ENCODE results near the gene CTSW. TPM values are rescaled to one million over a fixed set of nuclear protein-coding genes. Genes with fewer than 3 reads are reported as not detected.

The CTSW gene
- total and polyA plus RNA-seq, 2 of the 4 experiments (the other 2 are of a cell fraction), result 0.07 to 0.18 TPM

DNA sequence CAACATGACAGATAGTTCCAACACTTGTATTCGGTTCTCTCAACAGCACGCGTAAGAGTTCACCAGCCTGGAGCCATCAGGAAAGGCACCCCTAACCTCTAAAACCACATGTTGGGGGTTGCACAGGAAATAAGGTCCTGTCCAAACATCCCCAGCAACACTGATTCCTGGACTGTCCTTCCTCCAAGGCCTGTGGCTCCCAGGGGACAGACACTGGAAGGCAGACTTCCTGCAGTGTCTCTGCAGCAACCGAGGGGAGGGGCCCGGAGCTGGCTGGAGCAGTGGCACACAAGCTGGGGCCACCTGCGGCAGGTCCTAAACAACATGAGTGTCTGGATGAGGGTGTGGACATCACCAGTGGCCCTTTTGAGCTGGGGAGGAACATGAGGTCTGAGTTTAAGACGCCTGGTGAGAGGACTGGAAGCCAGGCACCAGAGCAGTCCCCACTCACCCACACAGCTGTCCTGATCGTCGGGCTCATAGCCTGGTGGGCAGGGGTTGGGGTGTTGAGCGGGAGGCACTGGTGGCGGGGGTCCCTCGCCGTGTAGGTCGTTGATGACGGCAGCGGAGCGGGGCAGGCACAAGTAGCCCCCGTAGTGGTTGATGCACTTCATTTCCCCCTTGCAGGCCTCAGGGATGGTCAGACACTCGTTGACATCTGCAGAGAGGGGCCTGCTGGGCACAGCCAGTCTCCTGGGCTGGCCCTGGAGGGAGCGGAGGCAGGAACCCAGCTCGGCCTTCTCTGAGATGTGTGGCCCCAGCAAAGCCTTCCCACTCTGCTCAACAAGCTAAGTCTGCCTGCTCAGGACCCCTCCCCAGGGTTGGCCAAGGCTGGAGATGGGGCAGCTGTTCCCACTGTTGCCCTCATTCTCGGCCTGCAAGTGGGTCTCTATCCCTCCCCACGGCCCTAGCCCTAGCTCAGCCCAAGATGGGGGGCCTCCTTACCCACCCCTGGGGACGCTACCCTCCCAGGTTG, 8.6 kb upstream of the CTSW start:
- peak overlapping the region; percentile 99 for H2AK9ac ChIP-seq (replicated peaks; ENCODE audit: low read depth, low read length, poor library complexity)
- peaks cover 35% of the 10 kb centered on the region for H4K20me1 ChIP-seq (ENCODE audit: insufficient read depth, low read length)
- DNase-seq (no peak), ATAC-seq (ENCODE audit: low read depth) (no peak)
- WGBS, 2 experiments (ENCODE audit: extremely low coverage in 2 of 2, insufficient read length in 1 of 2), result 82% methylated on average over 6 of the region's 24 CpGs; no CpG with 5 or more reads in 1 of the 2 experiments
- in situ Hi-C loops (cut with MboI; ENCODE audit: low sequenced_read_pairs) (no loop called here), dilution Hi-C loops (cut with HindIII; ENCODE audit: low sequenced_read_pairs, unreplicated experiment) (no loop called here), intact Hi-C loops (cut with micrococcal nuclease) (no loop called here)
- H4K5ac ChIP-seq (ENCODE audit: low read depth, low read length), result peak overlapping the region; percentile 33; the same call in 1 of the 2 replicates
- H2BK20ac ChIP-seq (ENCODE audit: low read depth, low read length), result no peak overlapping the region
- H3K18ac ChIP-seq (ENCODE audit: low read depth, low read length), result no peak overlapping the region; the same call in 1 of the 2 replicates
- H2BK120ac ChIP-seq (ENCODE audit: low read depth, low read length), result no peak overlapping the region
- TF ChIP-seq, protein P1, sequence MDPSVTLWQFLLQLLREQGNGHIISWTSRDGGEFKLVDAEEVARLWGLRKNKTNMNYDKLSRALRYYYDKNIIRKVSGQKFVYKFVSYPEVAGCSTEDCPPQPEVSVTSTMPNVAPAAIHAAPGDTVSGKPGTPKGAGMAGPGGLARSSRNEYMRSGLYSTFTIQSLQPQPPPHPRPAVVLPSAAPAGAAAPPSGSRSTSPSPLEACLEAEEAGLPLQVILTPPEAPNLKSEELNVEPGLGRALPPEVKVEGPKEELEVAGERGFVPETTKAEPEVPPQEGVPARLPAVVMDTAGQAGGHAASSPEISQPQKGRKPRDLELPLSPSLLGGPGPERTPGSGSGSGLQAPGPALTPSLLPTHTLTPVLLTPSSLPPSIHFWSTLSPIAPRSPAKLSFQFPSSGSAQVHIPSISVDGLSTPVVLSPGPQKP (IDR thresholded peaks at IDR 0.05; ENCODE audit: borderline replicate concordance, low read depth, low read length), result no peak
- no peak for TF ChIP-seq RAD21 (IDR thresholded peaks at IDR 0.05; ENCODE audit: low read length)
- TF ChIP-seq SMC3 (IDR thresholded peaks at IDR 0.05; ENCODE audit: low read depth, low read length), result no peak
- no peak for TF ChIP-seq MAFK (IDR thresholded peaks at IDR 0.05; ENCODE audit: low read depth, low read length)
- no peak for TF ChIP-seq FOS (IDR thresholded peaks at IDR 0.05; ENCODE audit: low read depth, low read length)
- peak overlapping the region; percentile 89 for H3K4me3 ChIP-seq (ENCODE audit: insufficient read depth, low read depth, low read length)
- H3K36me3 ChIP-seq (ENCODE audit: control insufficient read depth, insufficient read depth, low read length), result peaks cover 49% of the 10 kb centered on the region
- H3K9me1 ChIP-seq (ENCODE audit: insufficient read depth, low read length), result 0 out of 2 replicates have a peak, but pooled peaks cover 5% of the 10 kb centered on the region
- H2AK5ac ChIP-seq (ENCODE audit: low read depth, low read length), result peak overlapping the region; percentile 87
- H3K4me2 ChIP-seq (ENCODE audit: low read depth, low read length), result peak overlapping the region; percentile 96
- H3K27ac ChIP-seq (ENCODE audit: insufficient read depth, low read length), result peak overlapping the region; percentile 98
- H2AFZ ChIP-seq (replicated peaks; ENCODE audit: low read length, poor library complexity), result peak overlapping the region; percentile 76
- CTCF ChIA-PET, result interaction anchor here (1.2 to 2.1 kb wide), 2 partner anchors 14 to 17 kb away, joined by 8 to 9 read pairs; partner anchors contain the start of gene FIBP
- peak overlapping the region; percentile 98 for H3K9ac ChIP-seq (ENCODE audit: low read depth, low read length)
- H3K79me1 ChIP-seq (ENCODE audit: low read depth in 1 of 2, low read length in 2 of 2), result peaks cover 18 to 62% of the 10 kb centered on the region in 2 experiments
- peaks cover 14% of the 10 kb centered on the region for H3K4me1 ChIP-seq (ENCODE audit: control insufficient read depth, insufficient read depth, low read length)
- no peaks in the 10 kb centered on the region for H3K9me3 ChIP-seq (ENCODE audit: control insufficient read depth, insufficient read depth, low read length)
- H3K56ac ChIP-seq (ENCODE audit: extremely low read depth, insufficient read depth, low read length), result 0 out of 2 replicates have a peak overlapping the region, but pooled peaks have one; percentile 88
- peak overlapping the region; percentile 97 for H3K4ac ChIP-seq (ENCODE audit: low read depth, low read length)
- H3K23ac ChIP-seq (ENCODE audit: low read depth, low read length), result peak overlapping the region; percentile 93
- POLR2A ChIA-PET (ENCODE audit: unreplicated experiment), result interaction anchor here (0.5 to 1.4 kb wide), 7 partner anchors 8 to 19 kb away, joined by 3 to 7 read pairs (median 4); partner anchors contain the start of genes CCDC85B and FIBP
- no peaks in the 10 kb centered on the region for H3K27me3 ChIP-seq (ENCODE audit: control insufficient read depth, insufficient read depth, low read length)
- H4K91ac ChIP-seq (ENCODE audit: insufficient read depth, low read depth, low read length), result peak overlapping the region; percentile 81; the same call in 1 of the 2 replicates
- peak overlapping the region; percentile 97 for H3K14ac ChIP-seq (replicated peaks; ENCODE audit: low read depth, low read length)
- no TSS peak for BruUV-seq (replicated peaks)
- H4K8ac ChIP-seq (ENCODE audit: low read depth in 2 of 2, low read length in 2 of 2), result peak overlapping the region; percentile 73; a peak in 3 of 4 replicates
- H2BK15ac ChIP-seq (ENCODE audit: low read depth, low read length), result no peak overlapping the region
- peak overlapping the region; percentile 97 for H2BK5ac ChIP-seq (ENCODE audit: low read depth, low read length, poor library complexity, severe bottlenecking)

Measured in IMR-90 (cell line).